Stimulated activated naive CD8-positive, alpha-beta T cell treated with anti-CD3 and anti-CD28 coated beads, Interleukin-15, Interleukin-2, amounts not matched to agents 100 ng/mL and 50 ng/mL, for 24 hours (primary cell): ENCODE results near the gene GJA9.

Source experiments
- H3K27ac Mint-ChIP-seq: one replicate; pipeline ENCODE4 v1.8.0; 2021; ENCODE audit warnings: mild to moderate bottlenecking, mixed read lengths
- H3K27me3 Mint-ChIP-seq: one replicate; pipeline ENCODE4 v1.8.0; 2021; ENCODE audit warnings: mixed read lengths
- H3K36me3 Mint-ChIP-seq: one replicate; pipeline ENCODE4 v1.8.0; 2021; ENCODE audit warnings: low read depth, mixed read lengths
- H3K4me1 Mint-ChIP-seq: one replicate; pipeline ENCODE4 v1.8.0; 2021; ENCODE audit warnings: low read depth, mixed read lengths
- H3K4me3 Mint-ChIP-seq: one replicate; pipeline ENCODE4 v1.8.0; 2021; ENCODE audit warnings: mild to moderate bottlenecking, mixed read lengths
- H3K9me3 Mint-ChIP-seq: one replicate; pipeline ENCODE4 v1.8.0; 2021; ENCODE audit warnings: mixed read lengths

Gene GJA9

GRCh38 chr1:38896169-38896568 lies 14.8 kb upstream of the GJA9 start:
- H3K4me3 Mint-ChIP-seq = no peak overlapping the region
- H3K27ac Mint-ChIP-seq = no peak overlapping the region
- H3K36me3 Mint-ChIP-seq = no peaks in the 10 kb centered on the region
- H3K9me3 Mint-ChIP-seq = no peaks in the 10 kb centered on the region
- H3K27me3 Mint-ChIP-seq = no peaks in the 10 kb centered on the region
- H3K4me1 Mint-ChIP-seq = no peaks in the 10 kb centered on the region

GRCh38 chr1:38892976-38893375 lies 11.6 kb upstream of the GJA9 start:
- Mint-ChIP-seq H3K4me3 (no peak overlapping the region), H3K27me3 (no peaks in the 10 kb centered on the region), H3K9me3 (no peaks in the 10 kb centered on the region), H3K27ac (no peak overlapping the region), H3K36me3 (no peaks in the 10 kb centered on the region), H3K4me1 (no peaks in the 10 kb centered on the region)

- H3K27ac Mint-ChIP-seq = no peak overlapping the region
- H3K4me1 Mint-ChIP-seq = no peaks in the 10 kb centered on the region
- H3K36me3 Mint-ChIP-seq = no peaks in the 10 kb centered on the region
- H3K4me3 Mint-ChIP-seq = no peak overlapping the region
- H3K27me3 Mint-ChIP-seq = no peaks in the 10 kb centered on the region
- H3K9me3 Mint-ChIP-seq = no peaks in the 10 kb centered on the region
Measured at GRCh38 chr1:38891753-38892152, 10.4 kb upstream of the GJA9 start.

GRCh38 chr1:38889589-38889988 lies 8.2 kb upstream of the GJA9 start:
- H3K27ac Mint-ChIP-seq = no peak overlapping the region
- H3K27me3 Mint-ChIP-seq = no peaks in the 10 kb centered on the region
- no peaks in the 10 kb centered on the region for H3K9me3 Mint-ChIP-seq
- no peak overlapping the region for H3K4me3 Mint-ChIP-seq
- H3K4me1 Mint-ChIP-seq = no peaks in the 10 kb centered on the region
- no peaks in the 10 kb centered on the region for H3K36me3 Mint-ChIP-seq

- Mint-ChIP-seq H3K27ac (no peak overlapping the region), H3K9me3 (no peaks in the 10 kb centered on the region), H3K36me3 (no peaks in the 10 kb centered on the region), H3K27me3 (no peaks in the 10 kb centered on the region), H3K4me1 (no peaks in the 10 kb centered on the region), H3K4me3 (no peak overlapping the region)
Measured at GRCh38 chr1:38888423-38889333, 7.3 kb upstream of the GJA9 start.

GRCh38 chr1:38885092-38885491 lies 3.7 kb upstream of the GJA9 start:
- Mint-ChIP-seq H3K4me3 (no peak overlapping the region), H3K36me3 (no peaks in the 10 kb centered on the region), H3K27me3 (no peaks in the 10 kb centered on the region), H3K4me1 (no peaks in the 10 kb centered on the region), H3K9me3 (no peaks in the 10 kb centered on the region), H3K27ac (no peak overlapping the region)

GRCh38 chr1:38875811-38876210 lies 5.6 kb downstream of the GJA9 start:
- Mint-ChIP-seq H3K27me3 (no peaks in the 10 kb centered on the region), H3K36me3 (peaks cover 7% of the 10 kb centered on the region), H3K4me3 (no peak overlapping the region), H3K27ac (no peak overlapping the region), H3K9me3 (no peaks in the 10 kb centered on the region), H3K4me1 (peaks cover 23% of the 10 kb centered on the region)

- no peaks in the 10 kb centered on the region for H3K9me3 Mint-ChIP-seq
- H3K4me3 Mint-ChIP-seq = peak within 1 kb of the TSS; percentile 93
- peak within 1 kb of the TSS; percentile 81 for H3K27ac Mint-ChIP-seq
- peaks cover 15% of the 10 kb centered on the region for H3K36me3 Mint-ChIP-seq
- H3K27me3 Mint-ChIP-seq = no peaks in the 10 kb centered on the region
- peaks cover 28% of the 10 kb centered on the region for H3K4me1 Mint-ChIP-seq
Measured at GRCh38 chr1:38873027-38873969, 8.1 kb downstream of the GJA9 start, which contains the start of gene MYCBP. Gene MYCBP (minus strand): TSS chr1:38873348. CDS start chr1:38873305, 43 bp downstream.

GRCh38 chr1:38872401-38873026 lies 8.9 kb downstream of the GJA9 start:
- Mint-ChIP-seq H3K4me1 (peaks cover 28% of the 10 kb centered on the region), H3K27me3 (no peaks in the 10 kb centered on the region), H3K36me3 (peaks cover 21% of the 10 kb centered on the region), H3K9me3 (no peaks in the 10 kb centered on the region), H3K27ac (peak overlapping the region; percentile 81), H3K4me3 (peak overlapping the region; percentile 93)

GRCh38 chr1:38870996-38871395 lies 10.4 kb downstream of the GJA9 start:
- Mint-ChIP-seq H3K27me3 (no peaks in the 10 kb centered on the region), H3K9me3 (no peaks in the 10 kb centered on the region), H3K27ac (peak overlapping the region; percentile 55), H3K4me3 (no peak overlapping the region), H3K36me3 (peaks cover 30% of the 10 kb centered on the region), H3K4me1 (peaks cover 31% of the 10 kb centered on the region)

GRCh38 chr1:38867208-38867607 lies 14.2 kb downstream of the GJA9 start:
- Mint-ChIP-seq H3K27ac (no peak overlapping the region), H3K4me1 (peaks cover 28% of the 10 kb centered on the region), H3K36me3 (peaks cover 51% of the 10 kb centered on the region), H3K27me3 (no peaks in the 10 kb centered on the region), H3K4me3 (no peak overlapping the region), H3K9me3 (no peaks in the 10 kb centered on the region)

GRCh38 chr1:38865112-38865715 lies 16.2 kb downstream of the GJA9 start:
- Mint-ChIP-seq H3K9me3 (no peaks in the 10 kb centered on the region), H3K36me3 (peaks cover 49% of the 10 kb centered on the region), H3K27me3 (no peaks in the 10 kb centered on the region), H3K27ac (no peak overlapping the region), H3K4me3 (no peak overlapping the region), H3K4me1 (peaks cover 21% of the 10 kb centered on the region)

- Mint-ChIP-seq H3K4me1 (peaks cover 37% of the 10 kb centered on the region), H3K27ac (peak overlapping the region; percentile 87), H3K4me3 (peak overlapping the region; percentile 93), H3K27me3 (no peaks in the 10 kb centered on the region), H3K36me3 (peaks cover 38% of the 10 kb centered on the region), H3K9me3 (no peaks in the 10 kb centered on the region)
Measured at GRCh38 chr1:38860454-38860795, 21.0 kb downstream of the GJA9 start.
